Central memory CD8-positive, alpha-beta T cell (primary cell): ENCODE results near the gene FGD3.
A peak's percentile ranks its signal among the peaks of the same experiment; 100 is the strongest.

Experiments used
- ATAC-seq: fragments of 150-1000 bp; cut with Tn5 transposase; replicated peaks from 2 replicates; pipeline ENCODE4 v1.10.0; 2022; ENCODE audit warnings: mild to moderate bottlenecking, moderate FRiP score, moderate number of reproducible peaks; ENCODE audit not compliant: poor library complexity, severe bottlenecking; ENCODE audit errors: extremely low read depth
- DNase-seq, 2 donors: peaks; one replicate each; pipeline ENCODE4 v3.0.0; 2021; ENCODE audit warnings: low spot score in 2 of 2
- H3K27ac Mint-ChIP-seq: one replicate; pipeline ENCODE4 v1.8.0; 2022; ENCODE audit warnings: low read depth, mild to moderate bottlenecking, moderate library complexity, mixed read lengths
- H3K27me3 Mint-ChIP-seq: one replicate; pipeline ENCODE4 v1.8.0; 2022; ENCODE audit warnings: mixed read lengths
- H3K36me3 Mint-ChIP-seq: one replicate; pipeline ENCODE4 v1.8.0; 2022; ENCODE audit warnings: mild to moderate bottlenecking, moderate library complexity, mixed read lengths; ENCODE audit not compliant: insufficient read depth
- H3K4me1 Mint-ChIP-seq: one replicate; pipeline ENCODE4 v1.8.0; 2022; ENCODE audit warnings: mixed read lengths
- H3K4me3 Mint-ChIP-seq: one replicate; pipeline ENCODE4 v1.8.0; 2022; ENCODE audit warnings: mild to moderate bottlenecking, moderate library complexity, mixed read lengths
- H3K9me3 Mint-ChIP-seq: one replicate; pipeline ENCODE4 v1.8.0; 2022; ENCODE audit warnings: mixed read lengths

Gene FGD3

DNA sequence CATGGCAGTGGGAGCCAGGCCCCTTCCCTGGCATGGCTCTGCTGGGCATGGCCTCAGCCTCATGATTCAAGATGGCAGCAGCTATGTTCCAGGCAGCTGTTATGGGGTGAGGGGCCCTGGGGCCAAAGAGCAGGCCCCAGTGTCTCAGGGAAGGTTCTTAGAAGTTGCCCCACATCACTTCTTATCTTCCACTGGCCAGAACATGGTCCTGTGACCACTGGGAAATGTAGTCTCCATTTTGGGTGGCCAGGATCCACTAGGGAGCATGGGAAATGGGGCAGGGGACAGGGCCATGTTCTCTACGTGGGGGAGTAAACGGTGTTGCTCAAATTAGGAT, 129.4 kb downstream of the FGD3 start:
- Mint-ChIP-seq H3K27me3 (no peaks in the 10 kb centered on the region), H3K27ac (no peak overlapping the region), H3K9me3 (no peaks in the 10 kb centered on the region), H3K4me1 (peaks cover 13% of the 10 kb centered on the region), H3K36me3 (peaks cover 23% of the 10 kb centered on the region), H3K4me3 (no peak overlapping the region)
- no peak for ATAC-seq
- DNase-seq: no peak

DNA sequence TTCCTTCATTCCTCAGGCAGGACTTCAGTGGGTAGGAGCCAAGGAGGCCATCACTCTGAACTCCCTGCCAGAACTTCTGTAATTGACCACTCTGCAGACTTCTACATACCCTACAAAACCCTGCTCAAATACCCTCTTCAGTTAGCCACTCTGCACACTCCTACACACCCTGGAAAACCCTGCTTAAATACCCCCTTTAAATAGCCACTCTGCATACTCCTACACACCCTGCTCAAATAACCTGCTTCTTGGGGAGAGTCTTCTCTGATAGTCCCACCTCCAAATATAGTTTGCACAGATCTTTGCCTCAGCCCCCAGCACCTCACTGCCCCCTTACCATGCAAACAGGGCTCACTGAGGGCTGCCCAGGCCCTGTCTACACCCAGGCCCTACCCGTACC, 130.0 kb downstream of the FGD3 start:
- peaks cover 13% of the 10 kb centered on the region for H3K4me1 Mint-ChIP-seq
- ATAC-seq (no peak), DNase-seq (no peak)
- no peak overlapping the region for H3K4me3 Mint-ChIP-seq
- H3K36me3 Mint-ChIP-seq: peaks cover 23% of the 10 kb centered on the region
- H3K27me3 Mint-ChIP-seq: no peaks in the 10 kb centered on the region
- no peaks in the 10 kb centered on the region for H3K9me3 Mint-ChIP-seq
- no peak overlapping the region for H3K27ac Mint-ChIP-seq

DNA sequence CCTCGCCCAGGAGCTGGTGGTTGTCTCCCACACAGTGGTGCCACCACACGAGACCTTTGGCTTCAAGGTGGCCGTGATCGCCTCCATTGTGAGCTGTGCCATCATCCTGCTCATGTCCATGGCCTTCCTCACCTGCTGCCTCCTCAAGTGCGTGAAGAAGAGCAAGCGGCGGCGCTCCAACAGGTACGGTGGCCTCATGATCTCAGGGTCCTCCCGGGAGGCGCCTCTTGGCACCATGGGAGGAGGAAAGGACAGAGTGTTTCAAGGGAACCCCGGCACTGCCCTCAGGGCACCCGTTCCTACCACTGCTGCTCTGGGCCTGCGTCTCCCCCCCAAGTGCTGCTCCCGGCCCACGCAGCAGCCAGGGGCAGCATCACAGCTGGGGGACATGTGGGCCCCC, 130.5 kb downstream of the FGD3 start:
- H3K27me3 Mint-ChIP-seq: no peaks in the 10 kb centered on the region
- ATAC-seq: no peak
- H3K9me3 Mint-ChIP-seq: no peaks in the 10 kb centered on the region
- peaks cover 25% of the 10 kb centered on the region for H3K36me3 Mint-ChIP-seq
- no peak overlapping the region for H3K27ac Mint-ChIP-seq
- DNase-seq: no peak
- H3K4me3 Mint-ChIP-seq: no peak overlapping the region
- peaks cover 9% of the 10 kb centered on the region for H3K4me1 Mint-ChIP-seq

DNA sequence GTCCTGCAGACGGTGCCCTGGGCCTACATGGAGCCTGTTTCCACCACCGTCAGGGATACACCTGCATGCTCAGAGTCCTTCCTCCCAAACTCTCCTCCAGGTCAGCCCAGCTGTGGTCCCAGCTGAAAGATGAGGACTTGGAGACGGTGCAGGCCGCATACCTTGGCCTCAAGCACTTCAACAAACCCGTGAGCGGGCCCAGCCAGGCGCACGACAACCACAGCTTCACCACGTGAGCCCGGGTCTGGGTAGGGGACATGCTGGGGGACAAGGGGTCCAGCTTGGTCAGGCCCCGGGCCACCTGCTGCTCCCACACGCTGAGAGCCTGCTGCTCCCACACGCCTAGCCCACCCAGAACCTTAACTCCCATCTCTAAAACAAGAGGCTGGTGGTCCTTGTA, 132.0 kb downstream of the FGD3 start:
- Mint-ChIP-seq H3K27me3 (no peaks in the 10 kb centered on the region), H3K27ac (no peak overlapping the region), H3K36me3 (peaks cover 25% of the 10 kb centered on the region), H3K4me1 (peaks cover 15% of the 10 kb centered on the region), H3K4me3 (no peak overlapping the region), H3K9me3 (no peaks in the 10 kb centered on the region)
- no peak for DNase-seq
- no peak for ATAC-seq

DNA sequence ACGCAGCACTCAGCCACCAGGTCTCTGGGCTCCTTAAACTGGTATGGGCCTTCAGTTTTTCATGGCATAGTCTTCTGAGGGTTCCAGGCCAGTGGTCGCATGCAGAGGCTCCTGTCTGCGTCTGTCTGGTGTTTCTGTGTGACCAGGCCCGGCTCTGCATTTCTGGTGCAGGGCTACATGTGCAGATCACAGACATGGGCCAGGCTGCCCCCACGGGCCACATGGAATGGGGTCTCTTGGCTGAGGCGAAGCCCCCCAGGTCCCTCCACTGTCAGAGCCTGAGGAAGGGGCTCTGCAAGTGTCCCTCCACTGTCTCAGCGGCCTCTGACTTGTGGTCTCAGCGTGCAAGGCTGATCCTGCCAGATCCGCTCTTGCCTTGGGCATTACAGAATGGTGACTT, 133.1 kb downstream of the FGD3 start:
- ATAC-seq (no peak), DNase-seq (no peak)
- no peak overlapping the region for H3K4me3 Mint-ChIP-seq
- H3K9me3 Mint-ChIP-seq: no peaks in the 10 kb centered on the region
- peaks cover 15% of the 10 kb centered on the region for H3K4me1 Mint-ChIP-seq
- H3K27me3 Mint-ChIP-seq: no peaks in the 10 kb centered on the region
- no peak overlapping the region for H3K27ac Mint-ChIP-seq
- peaks cover 27% of the 10 kb centered on the region for H3K36me3 Mint-ChIP-seq

DNA sequence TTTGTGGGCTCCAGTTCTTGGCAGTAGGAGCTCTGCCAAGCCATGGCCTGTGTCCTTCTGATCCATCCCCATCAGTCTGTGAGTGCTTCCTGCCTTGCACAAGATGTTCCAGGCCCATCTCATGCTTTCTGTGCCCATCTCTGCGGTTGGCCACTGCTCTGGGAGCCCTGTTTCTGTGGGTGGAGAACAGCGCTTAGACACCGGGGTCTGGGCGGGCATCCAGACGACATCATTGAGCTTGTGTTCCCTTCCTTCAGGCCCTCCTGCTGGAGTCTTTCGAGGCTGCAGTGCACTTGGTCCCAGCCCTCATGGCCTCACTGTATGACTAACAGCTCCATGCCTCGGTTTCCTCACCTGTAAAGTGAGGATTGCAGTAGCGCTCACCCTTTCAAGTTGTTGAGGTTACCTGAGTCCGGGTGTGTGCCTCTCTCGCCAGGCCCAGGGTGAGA, 133.8 kb downstream of the FGD3 start:
- no peaks in the 10 kb centered on the region for H3K9me3 Mint-ChIP-seq
- no peak overlapping the region for H3K27ac Mint-ChIP-seq
- no peaks in the 10 kb centered on the region for H3K27me3 Mint-ChIP-seq
- peaks cover 15% of the 10 kb centered on the region for H3K4me1 Mint-ChIP-seq
- DNase-seq (no peak), ATAC-seq (no peak)
- H3K4me3 Mint-ChIP-seq: no peak overlapping the region
- peaks cover 26% of the 10 kb centered on the region for H3K36me3 Mint-ChIP-seq

DNA sequence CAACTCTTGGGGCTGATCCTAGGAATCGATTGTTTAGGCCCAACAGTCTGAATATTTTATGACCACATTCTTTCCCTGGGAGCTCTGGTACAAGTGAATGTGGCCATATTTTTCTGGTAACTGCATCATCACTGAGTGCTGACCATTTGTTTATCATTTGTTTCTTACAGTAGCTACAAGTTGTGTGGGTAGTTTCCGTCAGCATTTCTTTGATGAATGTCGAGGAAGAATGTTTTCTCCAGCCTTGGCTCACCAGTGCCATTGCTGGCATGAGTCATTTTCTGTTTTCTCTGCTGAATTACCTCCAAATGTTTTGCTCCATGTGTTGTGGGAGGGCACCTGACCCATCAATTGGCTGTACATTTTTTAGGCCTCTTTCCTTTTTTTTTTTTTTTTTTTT, 134.6 kb downstream of the FGD3 start:
- no peak overlapping the region for H3K27ac Mint-ChIP-seq
- peaks cover 26% of the 10 kb centered on the region for H3K36me3 Mint-ChIP-seq
- ATAC-seq (no peak), DNase-seq (no peak)
- no peak overlapping the region for H3K4me3 Mint-ChIP-seq
- H3K4me1 Mint-ChIP-seq: peaks cover 15% of the 10 kb centered on the region
- H3K9me3 Mint-ChIP-seq: no peaks in the 10 kb centered on the region
- no peaks in the 10 kb centered on the region for H3K27me3 Mint-ChIP-seq

DNA sequence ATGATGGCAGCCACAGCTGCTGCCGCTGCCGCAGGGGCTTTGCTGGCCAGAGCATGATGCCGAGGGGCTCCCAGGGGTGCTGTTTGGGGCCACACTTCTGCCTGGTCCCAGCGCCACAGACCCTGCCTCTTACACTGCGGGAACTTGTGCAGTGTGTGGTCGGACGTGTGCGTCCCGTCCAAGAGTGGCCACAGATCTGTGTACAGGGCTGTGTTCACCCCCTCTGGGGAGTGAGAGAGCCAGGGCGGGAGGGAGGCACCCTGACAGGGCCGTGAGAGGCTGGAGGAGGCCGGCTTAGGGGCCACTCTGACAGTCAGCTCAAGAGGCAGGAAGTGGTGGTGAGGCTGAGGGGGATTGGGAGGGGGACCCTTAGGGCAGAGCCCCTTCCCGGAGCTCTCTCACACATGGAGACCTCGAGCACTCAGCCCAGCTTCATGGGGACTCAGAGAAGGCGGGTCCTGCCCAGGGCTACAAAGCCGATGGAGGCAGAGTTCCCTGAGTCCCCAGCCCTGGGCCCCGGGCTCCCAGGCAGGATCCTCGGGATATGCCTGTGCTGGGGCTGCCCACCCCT, 135.6 kb downstream of the FGD3 start:
- H3K36me3 Mint-ChIP-seq: peaks cover 26% of the 10 kb centered on the region
- H3K27ac Mint-ChIP-seq: peak overlapping the region; percentile 70
- H3K4me3 Mint-ChIP-seq: no peak overlapping the region
- DNase-seq: peak in 1 of 2 donors; percentile 8
- H3K9me3 Mint-ChIP-seq: no peaks in the 10 kb centered on the region
- peaks cover 8% of the 10 kb centered on the region for H3K4me1 Mint-ChIP-seq
- peak; percentile 43 for ATAC-seq
- H3K27me3 Mint-ChIP-seq: no peaks in the 10 kb centered on the region

DNA sequence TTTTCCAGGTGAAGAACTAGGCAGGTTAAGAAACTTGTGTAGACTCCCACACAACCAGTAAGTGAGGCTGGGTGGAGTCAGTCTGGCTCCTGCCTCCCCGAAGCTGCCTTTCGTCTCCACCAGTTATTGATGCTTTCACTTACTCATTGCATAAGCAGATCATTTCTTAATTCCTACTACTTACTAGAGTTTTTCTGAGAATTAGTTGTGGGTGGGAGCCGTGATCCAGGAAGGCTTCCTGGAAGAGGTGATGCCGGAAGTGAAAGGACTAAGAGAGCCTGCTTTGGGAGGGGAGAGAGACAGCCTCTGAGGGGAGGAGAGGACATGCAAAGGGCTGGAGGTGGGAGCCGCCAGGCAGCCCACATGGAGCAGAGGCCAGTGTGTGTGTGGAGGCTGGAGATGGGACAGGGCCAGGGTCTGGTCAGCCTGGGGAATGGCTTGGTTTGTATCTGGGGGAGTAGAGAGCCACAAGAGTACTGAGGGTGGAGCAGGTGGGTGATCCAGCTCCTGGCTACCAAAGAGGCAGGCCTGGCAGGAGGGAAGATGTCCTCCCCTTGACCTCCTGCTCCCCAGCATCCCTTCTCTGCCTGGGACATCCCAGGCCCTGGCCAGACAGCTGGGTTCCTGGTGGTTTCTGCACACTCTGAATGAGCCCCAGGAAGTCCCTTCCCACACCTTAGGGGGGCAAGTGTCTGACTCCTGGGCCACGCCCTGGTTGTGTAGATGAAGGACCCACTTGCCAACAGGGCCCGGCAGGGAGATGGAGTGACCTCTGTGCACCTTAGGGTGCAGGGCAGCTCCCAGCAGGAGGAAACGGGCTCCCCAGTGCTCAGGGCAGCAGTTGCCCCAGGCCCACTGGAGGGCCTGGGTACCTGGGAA, 136.5 kb downstream of the FGD3 start:
- ATAC-seq (no peak), DNase-seq (no peak)
- Mint-ChIP-seq H3K4me3 (peak overlapping the region; percentile 40), H3K4me1 (peaks cover 8% of the 10 kb centered on the region), H3K27me3 (no peaks in the 10 kb centered on the region), H3K36me3 (peaks cover 26% of the 10 kb centered on the region), H3K27ac (peak overlapping the region; percentile 70), H3K9me3 (no peaks in the 10 kb centered on the region)

DNA sequence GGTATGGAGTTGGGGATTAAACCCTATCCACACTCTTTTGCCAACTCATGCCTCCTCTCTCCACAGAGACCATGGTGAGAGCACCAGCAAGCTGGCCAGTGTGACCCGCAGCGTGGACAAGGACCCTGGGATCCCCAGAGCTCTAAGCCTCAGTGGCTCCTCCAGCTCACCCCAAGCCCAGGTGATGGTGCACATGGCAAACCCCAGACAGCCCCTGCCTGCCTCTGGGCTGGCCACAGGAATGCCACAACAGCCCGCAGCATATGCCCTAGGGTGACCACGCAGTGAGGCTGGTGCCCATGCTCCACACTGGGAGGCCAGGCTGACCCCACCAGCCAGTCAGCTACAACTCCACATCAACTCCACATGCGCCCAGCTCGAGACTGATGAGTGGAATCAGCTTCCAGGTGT, 137.2 kb downstream of the FGD3 start:
- Mint-ChIP-seq H3K27me3 (no peaks in the 10 kb centered on the region), H3K27ac (no peak overlapping the region), H3K36me3 (peaks cover 22% of the 10 kb centered on the region), H3K4me3 (no peak overlapping the region), H3K9me3 (no peaks in the 10 kb centered on the region), H3K4me1 (peaks cover 8% of the 10 kb centered on the region)
- ATAC-seq (no peak), DNase-seq (no peak)

DNA sequence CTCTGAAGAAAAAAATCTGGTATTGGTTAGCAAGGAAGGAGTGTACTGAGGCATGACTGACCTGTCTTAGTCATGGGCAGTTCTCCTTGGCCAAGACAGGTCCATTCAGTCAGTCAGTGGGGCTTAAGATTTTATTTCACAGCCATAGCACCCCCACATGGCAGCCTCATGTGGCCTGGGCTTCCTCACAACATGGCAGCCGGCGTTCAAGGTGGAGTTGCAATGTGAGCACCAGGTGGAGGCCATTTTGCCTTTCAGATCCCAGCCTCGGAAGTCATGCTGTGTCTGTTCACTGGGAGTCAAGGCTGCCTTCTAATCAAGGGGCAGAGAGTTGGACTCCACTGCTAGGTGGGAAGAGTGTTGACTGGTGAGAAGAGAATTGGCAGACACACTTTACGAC, 138.4 kb downstream of the FGD3 start:
- no peaks in the 10 kb centered on the region for H3K27me3 Mint-ChIP-seq
- no peak for ATAC-seq
- H3K9me3 Mint-ChIP-seq: no peaks in the 10 kb centered on the region
- peaks cover 19% of the 10 kb centered on the region for H3K36me3 Mint-ChIP-seq
- no peak for DNase-seq
- no peak overlapping the region for H3K27ac Mint-ChIP-seq
- H3K4me1 Mint-ChIP-seq: peaks cover 8% of the 10 kb centered on the region
- H3K4me3 Mint-ChIP-seq: no peak overlapping the region
